ENCODE measurements around the gene C2orf49. TPM values are rescaled to one million over a fixed set of nuclear protein-coding genes. Genes with fewer than 3 reads are reported as not detected.

Gene C2orf49
- total and polyA plus RNA-seq, 9 of the 15 experiments (the other 6 are each of a cell fraction or from before 2014, with no cell fraction given), result 17.9 to 38.2 (median 25.6) TPM

GRCh38 chr2:105334211-105334610, 3.1 kb upstream of the C2orf49 start (continued):
- TF ChIP-seq, protein P1, sequence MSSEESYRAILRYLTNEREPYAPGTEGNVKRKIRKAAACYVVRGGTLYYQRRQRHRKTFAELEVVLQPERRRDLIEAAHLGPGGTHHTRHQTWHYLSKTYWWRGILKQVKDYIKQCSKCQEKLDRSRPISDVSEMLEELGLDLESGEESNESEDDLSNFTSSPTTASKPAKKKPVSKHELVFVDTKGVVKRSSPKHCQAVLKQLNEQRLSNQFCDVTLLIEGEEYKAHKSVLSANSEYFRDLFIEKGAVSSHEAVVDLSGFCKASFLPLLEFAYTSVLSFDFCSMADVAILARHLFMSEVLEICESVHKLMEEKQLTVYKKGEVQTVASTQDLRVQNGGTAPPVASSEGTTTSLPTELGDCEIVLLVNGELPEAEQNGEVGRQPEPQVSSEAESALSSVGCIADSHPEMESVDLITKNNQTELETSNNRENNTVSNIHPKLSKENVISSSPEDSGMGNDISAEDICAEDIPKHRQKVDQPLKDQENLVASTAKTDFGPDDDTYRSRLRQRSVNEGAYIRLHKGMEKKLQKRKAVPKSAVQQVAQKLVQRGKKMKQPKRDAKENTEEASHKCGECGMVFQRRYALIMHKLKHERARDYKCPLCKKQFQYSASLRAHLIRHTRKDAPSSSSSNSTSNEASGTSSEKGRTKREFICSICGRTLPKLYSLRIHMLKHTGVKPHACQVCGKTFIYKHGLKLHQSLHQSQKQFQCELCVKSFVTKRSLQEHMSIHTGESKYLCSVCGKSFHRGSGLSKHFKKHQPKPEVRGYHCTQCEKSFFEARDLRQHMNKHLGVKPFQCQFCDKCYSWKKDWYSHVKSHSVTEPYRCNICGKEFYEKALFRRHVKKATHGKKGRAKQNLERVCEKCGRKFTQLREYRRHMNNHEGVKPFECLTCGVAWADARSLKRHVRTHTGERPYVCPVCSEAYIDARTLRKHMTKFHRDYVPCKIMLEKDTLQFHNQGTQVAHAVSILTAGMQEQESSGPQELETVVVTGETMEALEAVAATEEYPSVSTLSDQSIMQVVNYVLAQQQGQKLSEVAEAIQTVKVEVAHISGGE (CRISPR knock-in tag; IDR thresholded peaks at IDR 0.05), result no peak
- TF ChIP-seq LEF1 (IDR thresholded peaks at IDR 0.05) (no peak), SETDB1 (IDR thresholded peaks at IDR 0.05; ENCODE audit: low read length) (no peak), RBM15 (IDR thresholded peaks at IDR 0.05; ENCODE audit: insufficient read depth, low read length) (no peak), DPF2 (IDR thresholded peaks at IDR 0.05) (peak; percentile 26; the same call in 1 of the 2 replicates)
- TF ChIP-seq, protein P2, sequence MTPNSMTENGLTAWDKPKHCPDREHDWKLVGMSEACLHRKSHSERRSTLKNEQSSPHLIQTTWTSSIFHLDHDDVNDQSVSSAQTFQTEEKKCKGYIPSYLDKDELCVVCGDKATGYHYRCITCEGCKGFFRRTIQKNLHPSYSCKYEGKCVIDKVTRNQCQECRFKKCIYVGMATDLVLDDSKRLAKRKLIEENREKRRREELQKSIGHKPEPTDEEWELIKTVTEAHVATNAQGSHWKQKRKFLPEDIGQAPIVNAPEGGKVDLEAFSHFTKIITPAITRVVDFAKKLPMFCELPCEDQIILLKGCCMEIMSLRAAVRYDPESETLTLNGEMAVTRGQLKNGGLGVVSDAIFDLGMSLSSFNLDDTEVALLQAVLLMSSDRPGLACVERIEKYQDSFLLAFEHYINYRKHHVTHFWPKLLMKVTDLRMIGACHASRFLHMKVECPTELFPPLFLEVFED (CRISPR knock-in tag; conservative IDR thresholded peaks at IDR 0.05), result no peak

Measured in K562 (cell line).